Neural cell (in vitro differentiated cells): ENCODE data around the gene PLN.

Experiments used
- EZH2 ChIP-seq: fragments of 200-600, 300-800 bp; shearing (Covaris generic), sonication (generic); IDR thresholded peaks from 2 replicates; pipeline ENCODE4 v1.6.1; 2014; ENCODE audit warnings: antibody characterized with exemption, low read length, borderline replicate concordance, mild to moderate bottlenecking; ENCODE audit not compliant: insufficient read depth, poor library complexity, severe bottlenecking
- POLR2AphosphoS5 ChIP-seq: IDR thresholded peaks from 2 replicates; pipeline ENCODE4 v1.6.1; 2012
- RAD21 ChIP-seq: fragments of 450-650 bp; conservative IDR thresholded peaks from 2 replicates; pipeline ENCODE4 v1.6.1; 2014; ENCODE audit warnings: antibody characterized with exemption, mild to moderate bottlenecking, moderate library complexity
- REST ChIP-seq: IDR thresholded peaks from 2 replicates; pipeline ENCODE4 v1.6.1; 2012; ENCODE audit warnings: borderline replicate concordance
- TF ChIP-seq, protein P1 (sequence below): fragments of 450-650 bp; IDR thresholded peaks from 2 replicates; pipeline ENCODE4 v1.5.1; 2014; ENCODE audit warnings: antibody characterized with exemption, mild to moderate bottlenecking, moderate library complexity; ENCODE audit not compliant: poor library complexity, severe bottlenecking

DNA sequence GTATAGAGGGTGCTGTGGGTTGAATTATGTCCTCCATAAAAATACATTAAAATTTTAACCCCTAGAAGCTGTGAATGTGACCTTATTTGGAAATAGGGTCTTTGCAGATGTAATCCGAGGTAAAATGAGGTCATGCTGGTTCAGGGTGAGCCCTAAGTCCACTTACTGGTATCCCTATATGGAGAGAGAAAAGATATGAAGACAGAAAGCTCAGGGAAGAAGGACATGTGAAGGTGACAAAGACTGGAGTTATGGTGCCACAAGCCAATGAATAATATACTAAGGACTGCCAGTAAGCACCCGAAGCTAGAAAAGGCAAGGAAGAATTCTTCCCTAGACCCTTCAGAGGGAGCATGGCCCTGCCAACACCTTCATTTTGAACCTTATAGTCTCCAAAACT is 50.2 kb downstream of the PLN start:
- TF ChIP-seq, protein P1, sequence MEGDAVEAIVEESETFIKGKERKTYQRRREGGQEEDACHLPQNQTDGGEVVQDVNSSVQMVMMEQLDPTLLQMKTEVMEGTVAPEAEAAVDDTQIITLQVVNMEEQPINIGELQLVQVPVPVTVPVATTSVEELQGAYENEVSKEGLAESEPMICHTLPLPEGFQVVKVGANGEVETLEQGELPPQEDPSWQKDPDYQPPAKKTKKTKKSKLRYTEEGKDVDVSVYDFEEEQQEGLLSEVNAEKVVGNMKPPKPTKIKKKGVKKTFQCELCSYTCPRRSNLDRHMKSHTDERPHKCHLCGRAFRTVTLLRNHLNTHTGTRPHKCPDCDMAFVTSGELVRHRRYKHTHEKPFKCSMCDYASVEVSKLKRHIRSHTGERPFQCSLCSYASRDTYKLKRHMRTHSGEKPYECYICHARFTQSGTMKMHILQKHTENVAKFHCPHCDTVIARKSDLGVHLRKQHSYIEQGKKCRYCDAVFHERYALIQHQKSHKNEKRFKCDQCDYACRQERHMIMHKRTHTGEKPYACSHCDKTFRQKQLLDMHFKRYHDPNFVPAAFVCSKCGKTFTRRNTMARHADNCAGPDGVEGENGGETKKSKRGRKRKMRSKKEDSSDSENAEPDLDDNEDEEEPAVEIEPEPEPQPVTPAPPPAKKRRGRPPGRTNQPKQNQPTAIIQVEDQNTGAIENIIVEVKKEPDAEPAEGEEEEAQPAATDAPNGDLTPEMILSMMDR = no peak
- no peak for TF ChIP-seq POLR2AphosphoS5
- TF ChIP-seq RAD21 = no peak
- no peak for TF ChIP-seq REST
- no peak for TF ChIP-seq EZH2
